GM18519 (cell line): Measurements from ENCODE around the gene AP3B1.
"Not testable (repeated sequence)": the region's sequence is repeated elsewhere in the genome, so short reads cannot be mapped to it uniquely, and the experiment has no call there.

ENCODE experiments used
- ATAC-seq: cut with Tn5 transposase; IDR thresholded peaks from one replicate; pipeline ENCODE4 v1.9.1; 2021; ENCODE audit warnings: mild to moderate bottlenecking, moderate library complexity; ENCODE audit not compliant: unreplicated experiment, low FRiP score

AP3B1 gene

GRCh38 chr5:78182838-78183237 is 111.7 kb downstream of the AP3B1 start:
- ATAC-seq = no peak

GRCh38 chr5:78178356-78178755 is 116.1 kb downstream of the AP3B1 start:
- ATAC-seq = no peak

- not testable (repeated sequence) for ATAC-seq
Measured at GRCh38 chr5:78170335-78170734, 124.2 kb downstream of the AP3B1 start.

GRCh38 chr5:78162253-78162862 is 132.1 kb downstream of the AP3B1 start:
- no peak for ATAC-seq

- no peak for ATAC-seq
Measured at GRCh38 chr5:78157001-78157400, 137.5 kb downstream of the AP3B1 start.

- ATAC-seq = no peak
Measured at GRCh38 chr5:78151594-78152271, 142.8 kb downstream of the AP3B1 start.

- no peak for ATAC-seq
Measured at GRCh38 chr5:78137290-78137689, 157.2 kb downstream of the AP3B1 start.

- ATAC-seq = no peak
Measured at GRCh38 chr5:78133423-78133822, 161.1 kb downstream of the AP3B1 start.

- ATAC-seq = no peak
Measured at GRCh38 chr5:78132507-78132906, 162.0 kb downstream of the AP3B1 start.

- ATAC-seq = no peak
Measured at GRCh38 chr5:78129597-78129996, 164.9 kb downstream of the AP3B1 start.

GRCh38 chr5:78127875-78128274 is 166.6 kb downstream of the AP3B1 start:
- no peak for ATAC-seq

- ATAC-seq = no peak
Measured at GRCh38 chr5:78126536-78126935, 168.0 kb downstream of the AP3B1 start.

- no peak for ATAC-seq
Measured at GRCh38 chr5:78116167-78116566, 178.3 kb downstream of the AP3B1 start.

- no peak for ATAC-seq
Measured at GRCh38 chr5:78113689-78114264, 180.7 kb downstream of the AP3B1 start.

GRCh38 chr5:78112931-78113330 is 181.6 kb downstream of the AP3B1 start:
- ATAC-seq = no peak

GRCh38 chr5:78109891-78110324 is 184.6 kb downstream of the AP3B1 start:
- peak; percentile 49 for ATAC-seq

- no peak for ATAC-seq
Measured at GRCh38 chr5:78108564-78108963, 185.9 kb downstream of the AP3B1 start.

GRCh38 chr5:78103232-78103918 is 191.1 kb downstream of the AP3B1 start:
- ATAC-seq = no peak

GRCh38 chr5:78102500-78102899 is 192.0 kb downstream of the AP3B1 start:
- no peak for ATAC-seq

GRCh38 chr5:78095125-78095524 is 199.4 kb downstream of the AP3B1 start:
- ATAC-seq = no peak

GRCh38 chr5:78090002-78090401 is 204.5 kb downstream of the AP3B1 start:
- ATAC-seq = no peak
